ENCODE measurements around the gene NTN4. TPM values are rescaled to one million over a fixed set of nuclear protein-coding genes. Genes with fewer than 3 reads are reported as not detected.

NTN4 gene
- total RNA-seq, 1 experiment from 2014 or later = 0.17 TPM

- no peaks in the 10 kb centered on the region for H4K20me1 ChIP-seq (ENCODE audit: control insufficient read depth, insufficient read depth, insufficient read length)
- no peak overlapping the region for H3K23ac ChIP-seq (ENCODE audit: insufficient read length, low read depth, low read length)
- no peak overlapping the region for H3K56ac ChIP-seq (ENCODE audit: insufficient read length, low read depth, low read length)
- H3K4ac ChIP-seq (ENCODE audit: low read depth, low read length) = no peak overlapping the region
- H3K9ac ChIP-seq (ENCODE audit: extremely low read depth, insufficient read length, low read length) = no peak overlapping the region
- H3K4me1 ChIP-seq (ENCODE audit: insufficient read depth, low read length) = no peaks in the 10 kb centered on the region
- no peak overlapping the region for H2BK12ac ChIP-seq (ENCODE audit: insufficient read length, low read depth, low read length)
- H3T11ph ChIP-seq (ENCODE audit: low read length) = no peak overlapping the region
- no peaks in the 10 kb centered on the region for H3K9me3 Mint-ChIP-seq
- H2AK5ac ChIP-seq (ENCODE audit: insufficient read length, low read length) = no peak overlapping the region
- no peak overlapping the region for H4K5ac ChIP-seq (ENCODE audit: insufficient read length, low read depth, low read length)
- H3K14ac ChIP-seq (ENCODE audit: insufficient read depth, low read length) = no peak overlapping the region
- no peaks in the 10 kb centered on the region for H3K79me2 ChIP-seq (ENCODE audit: insufficient read depth, low read length)
- H2BK120ac ChIP-seq (ENCODE audit: low read depth, low read length, poor library complexity, severe bottlenecking) = no peak overlapping the region
- H2BK15ac ChIP-seq (ENCODE audit: low read depth, low read length) = no peak overlapping the region
- H3K27ac ChIP-seq (ENCODE audit: insufficient read length, low read depth, low read length) = no peak overlapping the region
- no peak overlapping the region for H4K91ac ChIP-seq (ENCODE audit: insufficient read length, low read depth, low read length)
- H2BK5ac ChIP-seq (ENCODE audit: insufficient read length, low read length) = no peak overlapping the region
- no peaks in the 10 kb centered on the region for H3K4me1 Mint-ChIP-seq
- no peak for TF ChIP-seq CTCF (conservative IDR thresholded peaks at IDR 0.05)
- H2AFZ ChIP-seq (ENCODE audit: low read length) = no peak overlapping the region
- no peaks in the 10 kb centered on the region for H3K79me1 ChIP-seq (ENCODE audit: insufficient read depth, low read depth, low read length, poor library complexity, severe bottlenecking)
- H3K23me2 ChIP-seq (ENCODE audit: insufficient read length, low read depth, low read length, poor library complexity, severe bottlenecking) = no peaks in the 10 kb centered on the region
- no peak overlapping the region for H3K4me2 ChIP-seq (ENCODE audit: insufficient read depth, insufficient read length, low read length)
- no peak overlapping the region for H3K4me3 Mint-ChIP-seq
- no peaks in the 10 kb centered on the region for H3K9me3 ChIP-seq (ENCODE audit: control insufficient read depth, low read depth, low read length)
- H2BK20ac ChIP-seq (ENCODE audit: low read depth, low read length, poor library complexity, severe bottlenecking) = no peak overlapping the region
- no CpG with 5 or more reads among the region's 2 CpGs for WGBS (ENCODE audit: extremely low coverage, insufficient read length, low lambda C conversion rate)
- H4K8ac ChIP-seq (replicated peaks; ENCODE audit: insufficient read length, low read depth, low read length) = no peak overlapping the region
- H3K18ac ChIP-seq (ENCODE audit: insufficient read length, low read depth, low read length) = no peak overlapping the region
- no peaks in the 10 kb centered on the region for H3K27me3 ChIP-seq (ENCODE audit: insufficient read depth, low read length)
- no peaks in the 10 kb centered on the region for H3K27me3 Mint-ChIP-seq (ENCODE audit: low read depth)
- H3K36me3 Mint-ChIP-seq (ENCODE audit: insufficient read depth in 1 of 3, low read depth in 3 of 3) = no peaks in the 10 kb centered on the region
- no peak overlapping the region for H3K27ac Mint-ChIP-seq
- no peak for DNase-seq
Measured at GRCh38 chr12:95687937-95688336, 102.6 kb downstream of the NTN4 start.
